ENCODE measurements around the gene DCHS2. TPM values are rescaled to one million over a fixed set of nuclear protein-coding genes. Genes with fewer than 3 reads are reported as not detected.

The DCHS2 gene
- total and polyA plus RNA-seq, 8 donors = 0.12 to 3.5 (median 1.5) TPM

DNA sequence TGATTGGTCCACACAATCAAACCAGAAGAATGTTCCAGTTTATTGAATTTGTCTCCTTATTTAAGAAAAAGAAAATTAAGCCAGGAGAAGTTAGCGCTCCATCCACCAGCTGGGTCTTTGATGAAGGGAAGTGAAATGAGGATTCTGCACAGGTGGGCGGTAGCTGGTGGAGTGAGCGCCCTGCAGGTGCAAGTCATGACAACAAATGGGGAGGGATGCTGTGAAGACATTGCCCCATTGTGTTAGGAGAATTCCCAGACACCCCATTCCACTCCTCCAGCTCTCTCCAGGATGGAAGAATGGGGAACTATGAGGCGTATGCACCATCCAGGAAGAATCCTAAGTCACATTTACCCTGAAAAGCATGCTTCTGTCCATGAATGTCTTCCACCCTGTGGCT lies 35.7 kb upstream of the DCHS2 start:
- H3K27ac ChIP-seq = no peak overlapping the region
- no peaks in the 10 kb centered on the region for H3K9me3 ChIP-seq
- H3K4me1 ChIP-seq = no peaks in the 10 kb centered on the region
- intact Hi-C loops (cut with DNase I) = no loop called here
- no peak for ATAC-seq
- H3K27me3 ChIP-seq = peaks cover 0 to 11% of the 10 kb centered on the region in 2 donors
- no peak for DNase-seq
- H3K4me3 ChIP-seq = no peak overlapping the region
- no peaks in the 10 kb centered on the region for H3K36me3 ChIP-seq
- TF ChIP-seq, protein P1, sequence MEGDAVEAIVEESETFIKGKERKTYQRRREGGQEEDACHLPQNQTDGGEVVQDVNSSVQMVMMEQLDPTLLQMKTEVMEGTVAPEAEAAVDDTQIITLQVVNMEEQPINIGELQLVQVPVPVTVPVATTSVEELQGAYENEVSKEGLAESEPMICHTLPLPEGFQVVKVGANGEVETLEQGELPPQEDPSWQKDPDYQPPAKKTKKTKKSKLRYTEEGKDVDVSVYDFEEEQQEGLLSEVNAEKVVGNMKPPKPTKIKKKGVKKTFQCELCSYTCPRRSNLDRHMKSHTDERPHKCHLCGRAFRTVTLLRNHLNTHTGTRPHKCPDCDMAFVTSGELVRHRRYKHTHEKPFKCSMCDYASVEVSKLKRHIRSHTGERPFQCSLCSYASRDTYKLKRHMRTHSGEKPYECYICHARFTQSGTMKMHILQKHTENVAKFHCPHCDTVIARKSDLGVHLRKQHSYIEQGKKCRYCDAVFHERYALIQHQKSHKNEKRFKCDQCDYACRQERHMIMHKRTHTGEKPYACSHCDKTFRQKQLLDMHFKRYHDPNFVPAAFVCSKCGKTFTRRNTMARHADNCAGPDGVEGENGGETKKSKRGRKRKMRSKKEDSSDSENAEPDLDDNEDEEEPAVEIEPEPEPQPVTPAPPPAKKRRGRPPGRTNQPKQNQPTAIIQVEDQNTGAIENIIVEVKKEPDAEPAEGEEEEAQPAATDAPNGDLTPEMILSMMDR (IDR thresholded peaks at IDR 0.05) = no peak

DNA sequence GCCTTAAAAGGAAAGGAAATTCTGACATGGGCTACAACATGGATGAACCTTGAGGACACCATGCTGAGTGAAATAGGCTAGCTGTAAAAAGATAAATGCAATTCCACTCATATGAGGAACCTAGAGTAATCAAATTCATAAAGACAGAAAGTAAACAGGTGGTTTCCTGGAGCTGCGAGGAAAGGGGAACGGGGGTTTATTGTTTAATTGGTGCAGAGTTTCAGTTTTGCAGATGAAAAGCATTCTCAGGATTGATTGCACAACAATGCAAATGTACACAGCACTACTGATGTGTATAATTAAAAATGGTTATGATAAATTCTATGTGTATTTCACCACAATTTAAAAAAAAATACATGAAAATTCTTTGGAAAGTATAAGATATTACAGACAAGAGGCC lies 34.6 kb upstream of the DCHS2 start:
- no peaks in the 10 kb centered on the region for H3K9me3 ChIP-seq
- H3K4me1 ChIP-seq = no peaks in the 10 kb centered on the region
- no peaks in the 10 kb centered on the region for H3K36me3 ChIP-seq
- ATAC-seq (no peak), DNase-seq (no peak)
- intact Hi-C loops (cut with DNase I) = no loop called here
- H3K27me3 ChIP-seq = peaks cover 0 to 11% of the 10 kb centered on the region in 2 donors
- no peak overlapping the region for H3K4me3 ChIP-seq
- TF ChIP-seq, protein P1 (IDR thresholded peaks at IDR 0.05) = no peak
- H3K27ac ChIP-seq = no peak overlapping the region

DNA sequence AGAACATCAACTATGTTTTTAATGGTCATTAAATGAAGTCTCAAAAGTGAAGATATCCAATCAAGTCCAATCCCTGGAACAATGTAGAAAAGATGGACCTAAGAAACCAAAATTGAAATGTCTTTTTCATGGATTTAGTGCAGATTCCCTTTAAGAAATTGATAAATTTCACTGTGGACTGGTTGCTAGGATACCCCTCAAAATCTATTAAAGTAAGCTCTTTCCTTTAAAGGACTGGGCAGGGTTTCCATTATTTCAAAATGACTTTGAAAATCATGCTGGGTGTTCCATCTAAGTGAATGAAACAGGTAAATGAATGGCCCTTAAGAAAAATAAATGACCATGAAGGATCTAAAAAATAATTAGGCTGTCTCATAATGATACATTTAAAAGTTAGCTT lies 30.0 kb upstream of the DCHS2 start:
- intact Hi-C loops (cut with DNase I) = no loop called here
- DNase-seq (no peak), ATAC-seq (no peak)
- Histone ChIP-seq H3K9me3 (no peaks in the 10 kb centered on the region), H3K27me3 (peaks cover 0 to 28% of the 10 kb centered on the region in 2 donors), H3K27ac (no peak overlapping the region), H3K4me3 (no peak overlapping the region), H3K36me3 (no peaks in the 10 kb centered on the region), H3K4me1 (no peaks in the 10 kb centered on the region)
- TF ChIP-seq, protein P1 (IDR thresholded peaks at IDR 0.05) = no peak

DNA sequence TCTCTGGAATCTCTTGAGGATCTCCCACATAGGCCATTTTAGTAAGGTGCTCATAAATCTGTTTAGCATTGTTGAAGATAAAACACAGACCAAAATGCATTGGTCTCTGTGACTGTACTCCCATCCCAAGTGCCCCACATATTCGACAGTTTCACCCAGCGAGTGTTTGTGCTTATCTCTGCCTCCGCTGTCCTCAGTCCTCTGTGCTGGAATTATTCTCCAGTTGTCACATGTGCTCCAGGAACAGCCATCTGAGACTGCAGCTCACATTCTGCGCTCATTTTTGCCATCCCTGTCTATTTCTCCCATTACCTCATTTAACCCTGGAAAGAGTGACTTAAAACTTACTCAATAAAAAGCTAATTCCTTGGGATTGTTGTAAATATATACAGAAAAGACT lies 27.6 kb upstream of the DCHS2 start:
- no peaks in the 10 kb centered on the region for H3K4me1 ChIP-seq
- TF ChIP-seq, protein P1 (IDR thresholded peaks at IDR 0.05) = no peak
- no peak overlapping the region for H3K27ac ChIP-seq
- peaks cover 0 to 23% of the 10 kb centered on the region in 2 donors for H3K27me3 ChIP-seq
- no peak overlapping the region for H3K4me3 ChIP-seq
- ATAC-seq = no peak
- H3K36me3 ChIP-seq = no peaks in the 10 kb centered on the region
- intact Hi-C loops (cut with DNase I) = no loop called here
- H3K9me3 ChIP-seq = no peaks in the 10 kb centered on the region
- DNase-seq = no peak

DNA sequence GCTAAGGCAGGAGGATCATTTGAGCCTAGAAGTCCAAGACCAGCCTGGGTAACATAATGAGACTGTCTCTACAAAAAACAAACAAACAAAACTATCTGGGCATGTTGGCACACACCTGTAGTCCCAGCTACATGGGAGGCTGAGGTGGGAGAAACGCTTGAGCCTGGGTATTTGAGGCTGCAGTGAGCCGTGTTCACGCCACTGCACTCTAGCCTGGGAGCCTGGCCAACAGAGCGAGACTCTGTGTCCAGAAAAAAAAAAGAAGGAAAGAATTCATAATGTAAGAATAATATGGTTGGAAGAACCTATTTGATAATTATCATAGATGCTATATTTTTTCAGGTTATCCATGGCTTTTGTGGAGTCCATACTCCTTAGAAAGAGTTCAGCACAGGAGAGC lies 26.0 kb upstream of the DCHS2 start:
- Histone ChIP-seq H3K4me1 (no peaks in the 10 kb centered on the region), H3K27me3 (peaks cover 0 to 17% of the 10 kb centered on the region in 2 donors), H3K9me3 (no peaks in the 10 kb centered on the region), H3K27ac (no peak overlapping the region), H3K36me3 (no peaks in the 10 kb centered on the region), H3K4me3 (no peak overlapping the region)
- ATAC-seq = no peak
- TF ChIP-seq, protein P1 (IDR thresholded peaks at IDR 0.05) = no peak
- intact Hi-C loops (cut with DNase I) = no loop called here
- DNase-seq = no peak

Data from left lung (tissue), 10 donors.